Chondrocyte (in vitro differentiated cells): ENCODE data around the gene RNF121. TPM values are rescaled to one million over a fixed set of nuclear protein-coding genes. Genes with fewer than 3 reads are reported as not detected.

ENCODE experiments used
- DNase-seq: peaks from one replicate; pipeline ENCODE4 v3.0.0; 2021; ENCODE audit warnings: mixed read lengths, low spot score
- H3K27ac Mint-ChIP-seq: one replicate; pipeline ENCODE4 v1.8.0; 2021; ENCODE audit warnings: mild to moderate bottlenecking, moderate library complexity, mixed read lengths; ENCODE audit not compliant: unreplicated experiment
- H3K27me3 Mint-ChIP-seq: 2 replicates; pipeline ENCODE4 v1.8.0; 2021; ENCODE audit warnings: low read depth, mixed read lengths
- H3K36me3 Mint-ChIP-seq: 2 replicates; pipeline ENCODE4 v1.8.0; 2021; ENCODE audit warnings: low read depth, mixed read lengths
- H3K4me1 Mint-ChIP-seq: 2 replicates; pipeline ENCODE4 v1.8.0; 2021; ENCODE audit warnings: low read depth, mild to moderate bottlenecking, mixed read lengths
- H3K4me3 Mint-ChIP-seq: one replicate; pipeline ENCODE4 v1.8.0; 2021; ENCODE audit warnings: mild to moderate bottlenecking, moderate library complexity, mixed read lengths; ENCODE audit not compliant: unreplicated experiment
- H3K9me3 Mint-ChIP-seq: 2 replicates; pipeline ENCODE4 v1.8.0; 2021; ENCODE audit warnings: low read depth, mixed read lengths
- total RNA-seq: library from RNA; stranded (reverse); gene quantifications from 3 replicates; pipeline ENCODE4 v1.2.1, GENCODE V29; 2021
- TF ChIP-seq, protein P1 (sequence below): fragments of 200-600 bp; sonication (generic); IDR thresholded peaks from 2 replicates; pipeline ENCODE4 v1.5.0; 2021; ENCODE audit warnings: antibody characterized with exemption, mild to moderate bottlenecking, moderate library complexity

The RNF121 gene
- total RNA-seq, 1 donor from 2014 or later: 64.2 TPM

DNA sequence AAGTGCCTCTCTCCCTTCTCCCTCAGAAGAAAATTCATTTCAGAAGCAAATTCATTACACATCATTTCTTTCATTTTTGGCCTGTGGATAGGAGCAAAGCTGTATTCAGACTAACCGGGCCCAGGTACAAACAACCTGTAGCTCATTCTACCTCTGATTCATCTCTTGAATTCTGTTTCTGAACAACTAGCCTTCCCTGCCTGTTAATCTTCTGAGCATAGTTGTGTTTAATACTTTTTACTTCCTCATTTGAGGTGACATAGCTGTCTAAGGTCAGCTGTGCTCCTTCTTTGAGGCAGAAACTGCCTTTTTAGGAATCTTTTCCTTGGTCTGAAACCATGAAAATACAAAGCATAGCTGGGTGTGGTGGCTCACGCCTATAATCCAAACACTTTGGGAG, 57.3 kb downstream of the RNF121 start:
- Mint-ChIP-seq H3K27ac (peak overlapping the region; percentile 13), H3K27me3 (no peaks in the 10 kb centered on the region), H3K4me1 (peaks cover 33% of the 10 kb centered on the region), H3K4me3 (no peak overlapping the region), H3K9me3 (no peaks in the 10 kb centered on the region), H3K36me3 (peaks cover 24% of the 10 kb centered on the region)
- TF ChIP-seq, protein P1, sequence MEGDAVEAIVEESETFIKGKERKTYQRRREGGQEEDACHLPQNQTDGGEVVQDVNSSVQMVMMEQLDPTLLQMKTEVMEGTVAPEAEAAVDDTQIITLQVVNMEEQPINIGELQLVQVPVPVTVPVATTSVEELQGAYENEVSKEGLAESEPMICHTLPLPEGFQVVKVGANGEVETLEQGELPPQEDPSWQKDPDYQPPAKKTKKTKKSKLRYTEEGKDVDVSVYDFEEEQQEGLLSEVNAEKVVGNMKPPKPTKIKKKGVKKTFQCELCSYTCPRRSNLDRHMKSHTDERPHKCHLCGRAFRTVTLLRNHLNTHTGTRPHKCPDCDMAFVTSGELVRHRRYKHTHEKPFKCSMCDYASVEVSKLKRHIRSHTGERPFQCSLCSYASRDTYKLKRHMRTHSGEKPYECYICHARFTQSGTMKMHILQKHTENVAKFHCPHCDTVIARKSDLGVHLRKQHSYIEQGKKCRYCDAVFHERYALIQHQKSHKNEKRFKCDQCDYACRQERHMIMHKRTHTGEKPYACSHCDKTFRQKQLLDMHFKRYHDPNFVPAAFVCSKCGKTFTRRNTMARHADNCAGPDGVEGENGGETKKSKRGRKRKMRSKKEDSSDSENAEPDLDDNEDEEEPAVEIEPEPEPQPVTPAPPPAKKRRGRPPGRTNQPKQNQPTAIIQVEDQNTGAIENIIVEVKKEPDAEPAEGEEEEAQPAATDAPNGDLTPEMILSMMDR: no peak
- DNase-seq: no peak

DNA sequence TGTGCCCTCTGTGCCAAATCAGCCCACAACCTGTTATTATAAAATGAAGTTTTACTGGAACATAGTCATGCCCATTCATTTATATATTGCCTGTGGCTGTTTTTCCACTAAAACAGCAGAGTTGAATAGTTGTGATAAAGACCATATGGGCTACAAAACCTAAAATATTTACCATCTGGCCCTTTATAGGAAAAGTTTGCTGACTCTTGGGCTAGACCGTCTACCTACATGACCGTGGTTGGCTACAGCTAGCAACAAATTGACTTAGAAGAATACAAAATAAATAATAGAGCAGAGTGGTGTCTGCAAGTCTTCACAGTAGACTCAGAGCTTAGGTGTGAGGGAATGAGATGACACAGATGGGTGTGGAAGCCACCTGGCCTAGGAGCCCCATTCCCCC, 58.7 kb downstream of the RNF121 start:
- H3K4me1 Mint-ChIP-seq: peaks cover 38% of the 10 kb centered on the region
- peak overlapping the region; percentile 89 for H3K27ac Mint-ChIP-seq
- DNase-seq: no peak
- H3K27me3 Mint-ChIP-seq: no peaks in the 10 kb centered on the region
- TF ChIP-seq, protein P1: no peak
- H3K36me3 Mint-ChIP-seq: peaks cover 25% of the 10 kb centered on the region
- no peak overlapping the region for H3K4me3 Mint-ChIP-seq
- no peaks in the 10 kb centered on the region for H3K9me3 Mint-ChIP-seq

DNA sequence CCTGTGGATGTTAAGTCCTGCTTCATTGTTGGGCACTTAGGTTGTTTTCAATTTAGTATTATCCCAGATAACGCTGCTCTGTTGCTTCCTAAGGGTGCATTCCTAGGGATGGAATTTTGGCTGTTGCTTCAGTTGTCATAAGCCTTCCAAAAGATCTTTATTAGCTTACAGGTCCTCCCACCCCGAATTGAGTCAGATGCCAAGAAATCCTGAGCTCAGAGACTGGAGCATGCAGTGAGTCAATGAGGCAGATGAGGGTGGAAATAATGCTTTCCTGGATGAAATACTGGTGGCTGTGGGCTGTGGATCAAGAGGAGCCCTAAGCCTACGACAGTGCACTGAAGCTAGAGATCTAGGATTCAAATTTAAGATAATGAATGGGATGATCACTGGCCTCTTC, 59.2 kb downstream of the RNF121 start:
- Mint-ChIP-seq H3K27me3 (no peaks in the 10 kb centered on the region), H3K4me3 (no peak overlapping the region), H3K9me3 (peaks cover 1% of the 10 kb centered on the region), H3K27ac (peak overlapping the region; percentile 63), H3K4me1 (peaks cover 38% of the 10 kb centered on the region), H3K36me3 (peaks cover 28% of the 10 kb centered on the region)
- TF ChIP-seq, protein P1: no peak
- no peak for DNase-seq

DNA sequence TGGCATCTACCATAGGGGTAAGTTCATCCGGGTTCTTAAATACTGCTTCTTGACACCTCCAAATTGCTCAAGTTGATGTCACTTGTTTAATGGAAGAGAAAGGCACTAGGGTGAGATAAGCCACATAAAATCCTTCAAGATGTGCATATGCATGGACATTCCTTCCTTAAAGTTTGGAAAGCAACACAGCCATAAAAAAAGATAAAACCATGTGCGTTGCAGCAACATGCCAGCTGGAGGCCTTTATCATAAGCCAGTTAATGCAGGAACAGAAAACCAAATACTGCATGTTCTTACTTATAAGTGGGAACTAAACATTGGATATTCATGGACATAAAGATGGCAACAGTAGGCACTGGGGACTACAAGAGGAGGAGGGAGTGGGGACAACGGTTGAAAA, 61.9 kb downstream of the RNF121 start:
- peaks cover 38% of the 10 kb centered on the region for H3K4me1 Mint-ChIP-seq
- H3K27me3 Mint-ChIP-seq: no peaks in the 10 kb centered on the region
- peaks cover 4% of the 10 kb centered on the region for H3K9me3 Mint-ChIP-seq
- H3K27ac Mint-ChIP-seq: no peak overlapping the region
- TF ChIP-seq, protein P1: no peak
- peaks cover 26% of the 10 kb centered on the region for H3K36me3 Mint-ChIP-seq
- no peak overlapping the region for H3K4me3 Mint-ChIP-seq
- no peak for DNase-seq

DNA sequence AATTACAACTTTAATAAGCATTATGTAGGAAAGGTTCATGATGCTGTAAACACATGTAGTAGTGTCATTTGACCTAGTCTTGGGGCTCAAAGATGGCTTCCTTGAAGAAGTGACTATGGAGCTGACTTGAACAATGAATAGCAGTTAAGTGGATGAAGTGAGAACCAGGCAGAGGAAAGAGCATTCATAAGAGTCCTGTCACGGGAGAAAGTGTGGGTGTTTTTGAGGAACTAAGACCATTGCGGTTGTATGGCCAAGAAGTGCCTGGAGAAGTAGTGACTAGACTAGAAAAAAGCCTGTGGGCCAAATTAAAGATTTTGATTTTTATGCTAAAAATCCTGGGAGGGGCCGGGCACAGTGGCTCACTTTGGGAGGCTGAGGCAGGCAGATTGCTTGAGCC, 62.6 kb downstream of the RNF121 start:
- Mint-ChIP-seq H3K27ac (no peak overlapping the region), H3K4me3 (no peak overlapping the region), H3K27me3 (no peaks in the 10 kb centered on the region), H3K36me3 (peaks cover 22% of the 10 kb centered on the region), H3K9me3 (peaks cover 4% of the 10 kb centered on the region), H3K4me1 (peaks cover 32% of the 10 kb centered on the region)
- no peak for DNase-seq
- TF ChIP-seq, protein P1: no peak
